Measurements from ENCODE around the gene GTPBP1. TPM values are rescaled to one million over a fixed set of nuclear protein-coding genes. Genes with fewer than 3 reads are reported as not detected.

GTPBP1 gene
- total and polyA plus RNA-seq, 12 donors = 13.5 to 53.2 (median 33.8) TPM

DNA sequence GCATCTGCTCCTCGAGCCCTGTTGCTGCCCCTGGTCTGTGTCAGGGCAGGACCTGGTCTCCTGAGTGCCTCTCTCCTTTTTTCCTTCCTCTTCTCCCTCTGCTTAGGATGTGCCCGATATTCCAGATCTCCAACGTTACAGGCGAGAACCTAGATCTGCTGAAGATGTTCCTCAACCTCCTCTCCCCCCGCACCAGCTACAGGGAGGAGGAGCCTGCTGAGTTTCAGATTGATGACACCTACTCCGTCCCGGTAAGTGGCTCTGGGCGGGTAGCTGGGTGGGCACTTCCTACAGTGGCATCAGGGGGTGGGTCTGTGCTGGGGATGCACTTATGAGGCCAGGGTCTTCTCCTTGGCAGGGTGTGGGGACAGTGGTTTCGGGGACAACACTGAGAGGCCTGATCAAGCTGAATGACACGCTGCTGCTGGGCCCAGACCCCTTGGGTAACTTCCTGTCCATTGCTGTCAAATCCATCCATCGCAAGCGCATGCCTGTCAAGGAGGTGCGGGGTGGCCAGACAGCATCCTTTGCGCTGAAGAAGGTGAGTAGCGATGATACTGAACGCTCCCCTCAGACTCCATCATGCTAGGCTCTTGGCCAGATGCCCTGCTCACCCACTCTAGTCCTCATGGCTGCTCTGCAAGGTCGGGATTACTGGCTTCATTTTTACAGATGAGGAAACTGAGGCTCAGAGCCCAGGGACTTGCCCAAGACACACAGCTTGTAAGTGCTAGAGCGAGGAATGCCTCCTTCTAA lies 20.3 kb downstream of the GTPBP1 start:
- H3K4me1 ChIP-seq = peaks cover 0 to 11% (median 0%) of the 10 kb centered on the region in 9 donors
- peaks cover 7 to 100% (median 87%) of the 10 kb centered on the region in 9 donors for H3K36me3 ChIP-seq
- H3K27ac ChIP-seq = no peak overlapping the region
- WGBS, 2 donors = 94 to 95% methylated on average over 18 of the region's 18 CpGs
- no peaks in the 10 kb centered on the region for H3K27me3 ChIP-seq
- H3K9me3 ChIP-seq = no peaks in the 10 kb centered on the region
- intact Hi-C loops (cut with DNase I) = no loop called here
- DNase-seq (no peak), ATAC-seq (no peak)
- no peak overlapping the region for H3K4me3 ChIP-seq
- TF ChIP-seq, protein P1, sequence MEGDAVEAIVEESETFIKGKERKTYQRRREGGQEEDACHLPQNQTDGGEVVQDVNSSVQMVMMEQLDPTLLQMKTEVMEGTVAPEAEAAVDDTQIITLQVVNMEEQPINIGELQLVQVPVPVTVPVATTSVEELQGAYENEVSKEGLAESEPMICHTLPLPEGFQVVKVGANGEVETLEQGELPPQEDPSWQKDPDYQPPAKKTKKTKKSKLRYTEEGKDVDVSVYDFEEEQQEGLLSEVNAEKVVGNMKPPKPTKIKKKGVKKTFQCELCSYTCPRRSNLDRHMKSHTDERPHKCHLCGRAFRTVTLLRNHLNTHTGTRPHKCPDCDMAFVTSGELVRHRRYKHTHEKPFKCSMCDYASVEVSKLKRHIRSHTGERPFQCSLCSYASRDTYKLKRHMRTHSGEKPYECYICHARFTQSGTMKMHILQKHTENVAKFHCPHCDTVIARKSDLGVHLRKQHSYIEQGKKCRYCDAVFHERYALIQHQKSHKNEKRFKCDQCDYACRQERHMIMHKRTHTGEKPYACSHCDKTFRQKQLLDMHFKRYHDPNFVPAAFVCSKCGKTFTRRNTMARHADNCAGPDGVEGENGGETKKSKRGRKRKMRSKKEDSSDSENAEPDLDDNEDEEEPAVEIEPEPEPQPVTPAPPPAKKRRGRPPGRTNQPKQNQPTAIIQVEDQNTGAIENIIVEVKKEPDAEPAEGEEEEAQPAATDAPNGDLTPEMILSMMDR (IDR thresholded peaks at IDR 0.05) = no peak

- TF ChIP-seq, protein P1 (IDR thresholded peaks at IDR 0.05) = no peak
- H3K27me3 ChIP-seq = no peaks in the 10 kb centered on the region
- peaks cover 0 to 17% (median 3%) of the 10 kb centered on the region in 9 donors for H3K4me1 ChIP-seq
- no peak overlapping the region for H3K27ac ChIP-seq
- peaks cover 7 to 100% (median 77%) of the 10 kb centered on the region in 9 donors for H3K36me3 ChIP-seq
- intact Hi-C loops (cut with DNase I) = no loop called here
- no peak for ATAC-seq
- no peaks in the 10 kb centered on the region for H3K9me3 ChIP-seq
- 92 to 95% methylated on average over 12 of the region's 12 CpGs for WGBS, 2 donors
- no peak for DNase-seq
- H3K4me3 ChIP-seq = no peak overlapping the region
Measured at GRCh38 chr22:38727123-38727522, 21.4 kb downstream of the GTPBP1 start.

DNA sequence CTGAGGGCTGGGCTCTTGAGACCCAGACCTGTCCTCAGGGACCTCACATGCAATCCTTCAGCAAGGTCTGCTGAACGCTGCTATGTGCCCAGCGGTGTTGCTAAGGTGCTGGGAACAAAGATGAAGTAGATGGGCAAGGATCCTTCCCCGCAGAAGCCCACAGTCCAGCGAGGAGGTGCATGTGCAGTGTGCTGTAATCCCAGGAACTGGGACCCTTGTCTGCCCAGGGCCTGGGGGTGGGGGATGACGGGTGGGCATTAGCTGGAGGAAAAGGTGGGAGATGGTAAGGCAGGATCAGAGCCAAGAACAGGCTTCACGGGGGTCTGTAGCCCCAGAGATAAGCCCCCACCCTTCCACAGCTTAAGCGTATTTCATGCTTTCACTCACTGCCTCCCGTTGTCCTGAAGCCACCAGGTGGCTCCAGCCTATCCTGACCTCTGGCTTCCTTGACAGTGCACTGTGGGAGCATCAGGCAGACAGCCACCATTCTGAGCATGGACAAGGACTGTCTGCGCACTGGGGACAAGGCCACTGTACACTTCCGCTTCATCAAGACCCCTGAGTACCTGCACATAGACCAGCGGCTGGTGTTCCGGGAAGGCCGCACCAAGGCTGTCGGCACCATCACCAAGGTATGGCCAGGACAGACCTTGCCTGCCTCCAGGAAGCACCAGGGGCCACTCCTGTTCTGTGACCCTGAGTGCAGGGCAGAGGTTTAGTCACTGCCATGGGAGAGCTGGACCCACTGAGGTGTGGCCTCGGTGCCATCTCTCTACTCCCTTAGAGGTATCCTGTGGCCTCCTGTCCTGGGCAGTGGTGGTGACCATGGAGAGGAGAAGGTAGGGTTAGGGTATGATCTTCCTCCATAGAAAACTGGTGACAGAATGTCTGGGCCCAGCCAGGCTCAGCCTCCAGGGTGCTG lies 22.0 kb downstream of the GTPBP1 start:
- 93% methylated on average over 15 of the region's 15 CpGs for WGBS, 2 donors
- TF ChIP-seq, protein P1 (IDR thresholded peaks at IDR 0.05) = no peak
- ATAC-seq = no peak
- Histone ChIP-seq H3K27me3 (no peaks in the 10 kb centered on the region), H3K4me1 (peaks cover under 1 to 23% (median 10%) of the 10 kb centered on the region in 9 donors), H3K9me3 (no peaks in the 10 kb centered on the region), H3K27ac (peak overlapping the region in 1 of 10 donors; percentile 1), H3K36me3 (peaks cover 7 to 100% (median 72%) of the 10 kb centered on the region in 9 donors), H3K4me3 (no peak overlapping the region)
- no peak for DNase-seq
- intact Hi-C loops (cut with DNase I) = no loop called here
